HG03066 (cell line): ENCODE data around the gene PIGS.
"Not testable (repeated sequence)": the region's sequence is repeated elsewhere in the genome, so short reads cannot be mapped to it uniquely, and the experiment has no call there.

Experiments used
- ATAC-seq: cut with Tn5 transposase; IDR thresholded peaks from one replicate; pipeline ENCODE4 v1.9.1; 2021; ENCODE audit warnings: low read depth; ENCODE audit not compliant: unreplicated experiment

Gene PIGS

DNA sequence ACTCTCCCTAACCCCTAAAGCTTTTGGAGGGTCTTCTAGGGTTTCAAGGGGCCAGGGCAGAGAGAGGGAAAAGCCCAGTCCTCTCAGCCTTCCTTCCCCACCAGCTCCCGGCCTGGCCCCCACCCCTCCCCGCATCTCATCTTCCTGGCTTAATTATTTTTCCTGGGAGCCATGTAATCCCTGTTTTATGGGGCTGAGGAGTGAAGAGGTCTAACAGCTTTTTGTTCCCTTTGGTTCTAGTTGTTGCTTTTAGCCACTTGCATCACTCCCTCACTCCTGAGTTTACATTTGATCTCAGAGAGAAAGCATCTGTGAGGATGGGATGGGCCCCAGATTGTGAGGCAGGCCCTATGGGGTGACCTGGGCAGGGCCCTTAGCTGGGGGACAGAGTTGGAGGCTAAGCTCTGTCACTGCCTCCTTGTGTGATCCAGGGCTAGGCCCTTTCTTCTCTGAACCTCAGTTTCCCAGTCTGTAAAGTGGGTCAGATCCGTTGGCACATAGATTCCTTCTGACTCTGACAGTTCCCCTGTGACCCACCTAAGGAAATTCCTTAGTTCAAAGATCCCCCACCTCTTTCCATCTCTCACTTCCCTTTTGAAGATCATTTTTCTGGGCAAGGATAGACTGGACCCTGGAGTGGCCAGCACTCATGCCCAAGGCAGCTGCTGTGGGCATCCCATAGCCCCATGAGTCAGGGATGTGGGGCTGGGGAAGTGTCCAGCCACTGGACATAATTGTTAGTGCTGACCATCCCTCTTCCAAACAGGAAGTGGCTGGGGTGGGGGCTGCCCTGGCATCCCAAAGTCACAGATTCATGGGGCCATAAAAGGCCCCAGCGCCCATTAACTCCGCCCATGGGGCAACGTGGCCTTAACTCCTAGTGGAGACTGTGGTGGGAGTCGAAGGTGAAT lies 39.0 kb downstream of the PIGS start:
- no peak for ATAC-seq

DNA sequence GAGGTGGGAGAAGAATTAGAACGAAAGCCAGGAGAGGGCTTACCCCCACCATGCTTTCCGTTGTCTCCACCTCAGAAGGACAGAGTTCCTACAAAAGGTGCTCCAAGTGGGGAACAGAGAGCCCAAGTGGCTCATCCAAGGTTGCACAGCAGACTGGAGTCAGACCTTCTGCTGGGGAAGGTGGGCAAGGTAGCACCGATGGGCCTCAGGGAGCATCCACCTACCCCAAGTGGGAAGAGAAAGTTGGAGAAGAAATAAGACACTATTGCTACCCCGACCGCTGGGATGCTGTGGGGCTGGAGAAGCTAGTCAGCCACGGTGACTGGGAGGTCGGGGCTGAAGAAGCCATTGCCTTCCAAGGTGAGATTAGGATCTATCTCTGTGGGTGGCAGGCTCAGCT lies 40.4 kb downstream of the PIGS start:
- no peak for ATAC-seq

GRCh38 chr17:28530250-28530649 lies 41.1 kb downstream of the PIGS start:
- no peak for ATAC-seq

DNA sequence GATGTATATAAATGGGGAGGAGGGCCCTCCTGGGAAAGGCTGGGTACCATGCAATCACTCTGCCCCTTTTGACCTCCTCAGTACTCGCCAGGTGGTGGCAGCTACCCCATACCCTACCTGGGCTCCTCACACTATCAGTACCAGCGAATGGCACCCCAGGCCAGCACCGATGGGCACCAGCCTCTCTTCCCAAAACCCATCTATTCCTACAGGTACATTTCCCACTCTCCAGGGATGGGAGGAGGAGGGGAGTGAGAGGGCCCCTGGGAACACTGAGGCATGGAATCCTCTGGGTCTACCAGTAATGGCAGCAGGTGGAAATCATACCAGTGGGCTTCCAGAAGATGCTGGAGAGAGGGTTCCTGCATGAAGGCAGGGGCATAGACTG lies 42.3 kb downstream of the PIGS start:
- ATAC-seq: no peak

- ATAC-seq: no peak
Measured at GRCh38 chr17:28528327-28529012, 42.9 kb downstream of the PIGS start.

- ATAC-seq: no peak
Measured at GRCh38 chr17:28527859-28528258, 43.5 kb downstream of the PIGS start.

DNA sequence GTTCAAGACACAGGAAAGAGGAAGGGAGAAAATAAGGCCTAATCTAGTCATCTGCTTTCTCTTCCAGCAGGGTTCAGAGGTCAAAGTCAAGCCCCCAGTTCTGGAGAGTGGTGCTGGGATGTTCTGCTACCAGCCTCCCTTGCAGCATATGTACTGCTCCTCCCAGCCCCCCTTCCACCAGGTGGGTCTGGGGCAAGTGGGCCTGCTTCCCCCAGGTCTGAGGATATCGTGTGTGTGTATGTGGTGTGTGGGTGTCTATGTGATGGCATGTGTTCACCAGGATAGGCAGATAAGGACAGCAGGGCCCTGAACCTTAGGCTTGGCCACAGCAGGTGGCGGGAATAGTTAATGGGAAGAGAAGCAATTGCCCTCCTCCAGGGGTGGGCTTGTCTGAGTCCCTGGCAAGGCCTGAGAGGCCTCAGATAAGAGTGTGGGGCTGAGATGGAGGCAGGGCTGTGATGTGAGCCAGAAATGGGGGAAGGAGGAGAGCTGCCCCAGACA lies 44.1 kb downstream of the PIGS start:
- ATAC-seq: no peak

DNA sequence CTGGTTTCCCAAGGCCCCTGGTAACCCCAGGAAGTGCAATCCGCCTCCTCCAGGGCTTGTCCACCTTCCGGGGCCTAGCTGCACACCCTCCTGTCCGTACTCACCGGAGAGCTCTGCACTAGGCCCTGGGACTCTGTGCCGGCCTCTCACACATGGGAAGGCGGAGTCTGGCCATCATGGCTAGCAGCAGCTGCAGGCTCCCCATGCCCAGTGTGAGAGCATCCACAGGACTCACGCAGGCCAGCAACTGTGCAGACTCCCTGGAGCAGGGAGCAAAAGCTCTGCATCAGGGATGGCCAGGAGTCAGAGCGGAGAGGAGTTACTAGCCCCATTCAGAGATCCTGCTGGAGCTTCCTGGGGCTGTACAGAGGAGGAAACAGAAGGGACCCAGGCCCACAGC lies 44.9 kb downstream of the PIGS start:
- ATAC-seq: no peak

GRCh38 chr17:28524476-28525424 lies 46.6 kb downstream of the PIGS start:
- ATAC-seq: no peak

GRCh38 chr17:28523876-28524275 lies 47.4 kb downstream of the PIGS start:
- ATAC-seq: no peak

GRCh38 chr17:28523186-28523585 lies 48.1 kb downstream of the PIGS start:
- no peak for ATAC-seq

GRCh38 chr17:28522281-28522680 lies 49.0 kb downstream of the PIGS start:
- not testable (repeated sequence) for ATAC-seq

DNA sequence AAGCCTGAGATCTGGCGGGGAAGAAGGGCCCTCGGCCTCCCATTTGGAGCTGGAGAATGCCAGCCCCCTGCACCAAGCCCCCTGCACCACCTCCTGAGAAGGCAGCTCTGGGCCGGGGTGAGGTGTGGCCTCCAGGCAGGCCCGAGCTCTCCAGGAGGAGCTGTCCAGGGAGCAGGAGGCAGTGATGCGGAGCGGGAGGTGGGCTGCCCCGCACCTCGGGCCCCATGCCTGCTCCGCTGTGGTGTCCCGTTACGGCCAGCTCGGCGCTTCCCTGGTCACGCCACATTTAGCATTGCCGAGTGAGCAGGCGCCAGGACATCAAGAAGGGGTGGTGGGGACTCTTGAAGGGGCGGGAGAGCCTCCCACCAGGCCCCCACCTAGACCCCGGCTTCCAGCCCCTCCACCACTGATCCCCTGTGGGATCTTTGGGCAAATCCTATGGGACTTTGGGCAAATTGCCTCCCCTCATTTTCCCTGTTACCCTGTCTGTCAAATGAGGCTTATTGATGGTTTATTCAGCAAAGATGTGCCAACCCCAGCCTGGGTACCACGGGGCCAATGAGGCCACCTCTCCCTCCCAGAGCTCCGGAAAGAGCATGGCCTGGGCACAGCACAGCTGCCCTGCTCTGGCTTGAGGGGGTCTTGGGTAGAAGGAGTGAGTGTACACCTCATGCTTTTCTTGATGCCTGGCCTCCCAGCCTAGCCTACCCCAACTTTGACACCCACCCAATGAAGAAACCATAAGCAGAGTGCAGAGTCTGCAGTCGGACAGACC lies 49.8 kb downstream of the PIGS start:
- no peak for ATAC-seq

- no peak for ATAC-seq
Measured at GRCh38 chr17:28520687-28521086, 50.6 kb downstream of the PIGS start.

- ATAC-seq: no peak
Measured at GRCh38 chr17:28519236-28519635, 52.1 kb downstream of the PIGS start.

DNA sequence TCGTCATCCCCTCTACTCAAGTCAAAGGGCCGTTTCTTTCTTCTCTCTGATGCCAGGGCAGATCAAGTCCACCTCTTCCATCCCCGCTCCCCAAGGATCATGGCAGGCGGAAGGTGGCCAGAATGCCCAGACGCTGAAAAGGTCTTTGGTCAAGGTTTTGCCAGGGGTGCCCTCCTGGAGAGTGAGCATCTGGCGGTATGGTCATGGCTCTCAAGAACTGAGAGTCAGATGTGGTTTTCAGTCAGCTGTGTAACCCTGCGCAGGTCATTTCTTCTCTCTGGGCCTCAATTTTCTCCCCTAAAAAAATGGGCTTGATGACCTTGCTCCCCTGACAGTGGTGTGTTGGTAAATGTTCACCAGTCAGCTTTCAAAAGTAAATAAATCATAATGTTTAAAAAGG lies 52.7 kb downstream of the PIGS start:
- no peak for ATAC-seq

GRCh38 chr17:28518132-28518531 lies 53.2 kb downstream of the PIGS start:
- no peak for ATAC-seq

- no peak for ATAC-seq
Measured at GRCh38 chr17:28515518-28515917, 55.8 kb downstream of the PIGS start.

- no peak for ATAC-seq
Measured at GRCh38 chr17:28514561-28515002, 56.7 kb downstream of the PIGS start.

DNA sequence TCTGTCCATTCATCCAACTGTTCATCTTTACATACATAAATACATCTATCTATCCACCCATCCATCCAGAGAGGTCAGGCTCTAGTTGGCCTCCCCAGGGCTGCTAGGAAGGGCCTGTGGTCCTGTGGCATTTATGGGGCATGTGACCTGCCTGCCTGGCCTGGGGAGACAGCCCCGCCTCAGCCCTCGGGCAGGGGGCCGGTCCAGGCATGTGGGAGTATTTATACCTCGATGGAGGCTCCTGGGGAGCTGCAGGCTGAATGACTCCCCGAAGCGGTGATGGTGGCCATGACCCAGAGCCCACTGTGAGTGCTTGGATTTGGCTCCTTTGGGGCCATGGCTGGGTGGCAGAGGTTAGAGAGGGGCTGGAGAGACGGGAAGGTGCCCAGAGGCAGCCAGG lies 57.8 kb downstream of the PIGS start:
- no peak for ATAC-seq
